H4 (cell line): ENCODE measurements around the gene KLRK1. TPM values are rescaled to one million over a fixed set of nuclear protein-coding genes. Genes with fewer than 3 reads are reported as not detected.
"Not testable (repeated sequence)": the region's sequence is repeated elsewhere in the genome, so short reads cannot be mapped to it uniquely, and the experiment has no call there.

Source experiments
- DNase-seq: peaks from one replicate; pipeline ENCODE4 v3.0.0-alpha.2; 2015; ENCODE audit warnings: low spot score
- total RNA-seq: library from RNA; depleted of rRNA; stranded (reverse); fragments of >200 nt; shearing (Covaris generic); gene quantifications from 2 replicates; pipeline ENCODE4 v1.2.3, GENCODE V29; 2014

KLRK1 gene
- total RNA-seq, 1 experiment from 2014 or later = not detected

- no peak for DNase-seq
These were observed 1.0 kb downstream of the KLRK1 start for GRCh38 chr12:10388624-10389413.

GRCh38 chr12:10387498-10387897 is 2.3 kb downstream of the KLRK1 start:
- DNase-seq = not testable (repeated sequence)

DNA sequence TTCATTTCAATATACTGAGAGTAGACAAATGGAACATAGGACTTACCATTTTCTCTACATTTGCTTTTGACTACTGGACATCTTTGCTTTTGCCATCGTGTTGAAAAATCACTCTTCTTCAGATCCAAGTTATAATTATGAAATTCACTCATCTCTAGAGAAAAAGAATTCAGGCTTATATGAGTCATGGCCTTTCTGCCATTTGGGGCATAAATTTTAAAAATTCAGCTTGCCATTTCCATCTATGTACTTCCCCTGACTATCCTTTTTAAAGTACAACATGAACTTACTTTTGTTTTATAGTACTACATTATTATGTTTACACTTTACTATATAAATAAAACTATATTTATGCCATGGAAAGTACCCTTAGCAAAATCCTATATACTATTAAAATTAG is 3.0 kb downstream of the KLRK1 start:
- DNase-seq = no peak

DNA sequence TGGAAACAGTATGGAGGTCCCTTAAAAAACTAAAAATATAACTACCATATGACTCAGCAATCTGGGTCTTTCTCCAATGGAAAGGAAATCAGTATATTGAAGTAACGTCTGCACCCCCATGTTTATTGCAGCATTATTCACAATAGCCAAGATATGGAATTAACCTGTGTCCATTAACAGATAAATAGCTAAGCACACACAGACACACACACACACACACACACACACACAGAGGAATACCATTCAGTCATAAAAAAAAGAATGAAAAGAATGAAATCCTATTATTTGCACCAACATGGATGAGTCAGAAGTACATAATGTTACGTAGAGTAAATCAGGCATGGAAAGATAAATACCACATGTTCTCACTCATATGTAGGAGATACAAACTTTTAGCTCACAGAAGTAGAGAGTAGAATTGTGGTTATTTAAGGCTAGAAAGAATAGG is 4.7 kb downstream of the KLRK1 start:
- DNase-seq = peak; percentile 80

DNA sequence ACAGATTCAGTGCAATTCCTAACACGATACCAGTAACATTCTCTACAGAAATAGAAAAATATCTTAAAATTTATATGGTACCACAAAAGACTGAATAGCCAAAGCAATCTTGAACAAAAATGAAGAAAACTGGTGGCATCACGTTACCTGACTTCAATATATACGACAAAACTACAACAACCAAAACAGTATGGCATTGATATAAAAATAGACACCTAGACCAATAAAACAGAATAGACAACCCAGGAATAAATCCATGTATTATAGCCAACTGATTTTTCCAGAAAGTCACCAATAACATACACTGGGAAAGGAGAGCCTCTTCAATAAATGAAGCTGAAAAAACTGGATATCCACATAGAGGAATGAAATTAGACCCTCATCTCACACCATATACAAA is 5.7 kb downstream of the KLRK1 start:
- no peak for DNase-seq

DNA sequence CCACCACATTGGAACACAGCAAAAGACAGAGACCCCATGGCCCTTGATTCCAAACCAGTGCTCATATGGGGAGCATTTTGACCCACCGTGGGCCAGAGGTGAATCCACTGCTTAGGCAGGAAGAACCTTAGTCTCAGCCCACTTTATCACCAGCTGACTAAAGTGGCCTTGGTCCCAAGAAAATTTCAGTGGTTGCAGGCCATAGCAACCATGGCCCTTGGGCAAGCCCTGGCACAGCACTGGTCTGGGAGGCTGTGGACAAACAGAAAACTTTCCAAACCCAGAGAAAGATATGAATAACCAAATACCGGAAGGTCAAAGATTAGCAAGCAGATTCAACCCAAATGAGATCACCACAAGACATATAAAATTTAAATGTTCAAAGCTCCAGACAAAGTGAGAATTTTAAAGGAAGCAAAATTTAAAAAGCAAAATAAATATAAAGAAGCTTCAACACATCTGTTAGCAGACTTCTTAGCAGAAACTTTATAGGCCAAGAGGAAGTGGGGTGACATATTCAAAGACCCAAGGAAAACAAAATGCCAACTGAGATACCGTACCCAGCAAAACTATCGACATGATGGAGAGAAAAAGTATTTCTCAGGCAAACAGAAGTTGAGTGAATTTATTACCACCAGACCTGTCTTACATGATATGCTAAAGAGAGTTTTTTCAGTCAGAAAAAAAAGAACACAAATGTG is 7.8 kb downstream of the KLRK1 start:
- no peak for DNase-seq

GRCh38 chr12:10378737-10379136 is 11.1 kb downstream of the KLRK1 start:
- DNase-seq = not testable (repeated sequence)

DNA sequence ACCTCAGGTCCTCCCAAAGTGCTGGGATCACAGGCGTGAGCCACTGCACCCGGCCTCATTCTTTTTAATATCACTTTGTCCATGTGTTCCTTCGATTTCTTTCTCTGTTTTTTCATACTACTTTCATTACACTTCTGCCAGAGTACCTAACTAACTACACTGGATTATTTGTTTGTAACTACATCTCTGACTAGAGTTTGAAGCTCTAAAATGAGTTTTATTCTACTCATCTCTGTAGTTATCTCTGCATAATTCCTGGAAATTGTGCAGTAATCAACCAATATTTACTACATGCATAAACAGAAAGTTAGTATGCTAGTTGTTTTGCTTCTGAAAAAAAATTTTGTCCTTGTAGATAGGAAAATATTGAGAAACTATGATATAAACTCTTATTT is 15.2 kb downstream of the KLRK1 start:
- no peak for DNase-seq

DNA sequence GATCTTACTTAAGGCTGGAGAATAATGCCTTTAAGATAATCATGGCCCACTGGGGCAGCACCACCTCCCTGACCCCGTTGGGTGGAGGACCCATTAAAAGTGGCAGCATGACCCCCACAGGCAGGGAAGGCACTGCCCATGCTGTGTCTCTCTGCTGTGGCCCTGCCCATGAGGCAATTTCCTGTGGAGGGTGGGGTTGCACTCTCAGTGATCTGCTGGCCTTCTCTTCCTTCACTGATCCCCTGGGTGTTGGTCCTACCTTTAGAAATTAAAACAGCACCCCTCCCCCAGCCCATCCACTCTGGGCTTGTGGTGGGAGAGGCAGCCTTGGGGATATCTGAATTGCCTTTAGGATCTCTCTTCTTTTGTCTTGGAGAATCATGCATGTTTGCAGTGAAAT is 17.3 kb downstream of the KLRK1 start:
- no peak for DNase-seq

GRCh38 chr12:10371893-10372535 is 17.8 kb downstream of the KLRK1 start:
- not testable (repeated sequence) for DNase-seq

- DNase-seq = no peak
These were observed 20.1 kb downstream of the KLRK1 start for GRCh38 chr12:10369557-10370415.

- DNase-seq = no peak
These were observed 21.4 kb downstream of the KLRK1 start for GRCh38 chr12:10368206-10369171.

GRCh38 chr12:10367714-10368113 is 22.1 kb downstream of the KLRK1 start:
- not testable (repeated sequence) for DNase-seq

DNA sequence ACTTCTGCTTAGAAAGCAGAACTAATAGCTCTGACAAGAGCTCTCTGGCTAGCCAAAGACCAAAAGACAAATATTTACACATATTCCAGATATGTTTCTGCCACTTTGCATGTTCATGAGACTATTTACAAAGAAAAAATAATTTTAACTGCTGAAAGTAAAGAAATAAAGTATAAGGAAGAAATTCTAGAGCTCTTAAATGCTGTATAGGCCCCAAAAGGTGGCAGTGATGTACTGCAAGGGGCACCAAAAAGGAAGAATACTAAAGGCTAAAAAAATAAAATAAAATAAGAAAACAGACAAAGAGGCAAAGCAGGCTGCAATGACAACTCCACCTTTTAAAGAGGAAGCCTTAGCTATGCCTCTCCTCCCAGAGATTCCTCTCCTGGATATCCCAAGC is 23.0 kb downstream of the KLRK1 start:
- no peak for DNase-seq

DNA sequence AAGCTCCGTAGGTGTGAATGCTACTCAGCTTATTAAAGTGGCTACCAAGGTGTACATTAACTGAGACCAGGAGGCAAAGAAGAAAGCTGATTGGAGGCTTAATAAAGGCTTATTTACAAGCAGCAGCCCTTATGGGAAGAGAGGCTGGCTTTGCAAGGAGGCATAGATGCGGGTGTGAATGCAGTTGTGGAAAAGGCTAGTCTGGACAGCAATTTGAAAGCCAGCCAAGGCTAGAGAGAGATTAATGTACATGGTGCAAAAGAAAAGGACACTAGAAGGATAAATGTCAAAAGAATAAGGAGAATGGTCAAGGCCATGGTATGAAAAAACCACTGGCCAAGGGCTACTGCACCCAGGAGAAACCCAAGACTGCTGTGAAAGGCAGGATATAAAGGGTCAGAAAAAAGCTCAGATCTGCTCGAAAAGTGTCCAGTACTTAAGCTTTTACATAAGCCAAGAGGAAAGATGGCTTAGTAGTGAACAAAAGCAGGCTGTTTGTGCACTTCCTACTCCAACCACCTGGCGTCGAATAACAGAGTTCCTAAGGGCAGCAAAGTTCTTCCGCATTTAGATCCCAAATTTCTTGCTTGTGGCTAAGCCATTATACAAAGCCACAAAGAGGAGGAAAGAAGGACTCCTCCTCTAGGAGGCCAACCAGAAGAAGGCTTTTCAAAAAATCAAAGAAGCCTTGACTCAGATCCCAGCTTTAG is 24.0 kb downstream of the KLRK1 start:
- peak; percentile 82 for DNase-seq

DNA sequence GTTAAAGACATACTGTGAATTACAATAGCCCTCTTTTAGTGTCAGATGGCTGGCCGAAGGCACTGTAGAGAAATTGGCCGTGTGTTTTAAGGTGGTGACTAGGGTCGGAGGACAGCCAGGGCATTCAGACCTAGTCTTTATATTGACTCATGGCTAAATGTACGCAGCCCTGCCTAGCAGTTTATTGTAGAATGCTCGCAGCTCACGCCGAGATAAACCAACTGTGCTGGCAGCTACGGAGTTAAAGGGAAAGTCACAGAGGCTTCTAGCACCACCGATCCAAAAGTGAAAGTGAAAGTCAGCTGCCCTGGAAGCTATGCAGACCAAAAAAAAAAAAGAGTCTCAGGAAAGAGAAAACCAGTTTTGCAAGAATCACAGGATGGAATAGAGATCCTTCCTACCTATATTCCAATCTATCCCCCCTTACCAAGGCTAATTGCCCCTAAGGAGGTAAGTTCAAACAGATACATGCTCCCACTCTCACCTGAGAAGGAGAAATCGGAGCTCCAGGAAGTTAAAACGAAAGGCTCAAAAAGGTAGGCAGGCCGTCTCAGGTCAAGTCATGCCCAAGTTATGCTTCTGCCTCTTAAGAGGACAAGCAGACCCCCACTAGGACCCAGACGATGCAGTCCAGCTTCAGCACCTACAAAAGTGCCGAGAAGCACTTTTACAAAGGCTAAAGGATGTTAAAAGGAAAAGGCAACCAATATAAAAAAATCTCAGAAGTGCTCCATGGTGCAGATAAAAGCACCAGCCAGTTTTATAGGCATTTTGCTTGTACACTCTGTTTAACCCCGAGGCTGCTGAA is 24.8 kb downstream of the KLRK1 start:
- peak; percentile 94 for DNase-seq

DNA sequence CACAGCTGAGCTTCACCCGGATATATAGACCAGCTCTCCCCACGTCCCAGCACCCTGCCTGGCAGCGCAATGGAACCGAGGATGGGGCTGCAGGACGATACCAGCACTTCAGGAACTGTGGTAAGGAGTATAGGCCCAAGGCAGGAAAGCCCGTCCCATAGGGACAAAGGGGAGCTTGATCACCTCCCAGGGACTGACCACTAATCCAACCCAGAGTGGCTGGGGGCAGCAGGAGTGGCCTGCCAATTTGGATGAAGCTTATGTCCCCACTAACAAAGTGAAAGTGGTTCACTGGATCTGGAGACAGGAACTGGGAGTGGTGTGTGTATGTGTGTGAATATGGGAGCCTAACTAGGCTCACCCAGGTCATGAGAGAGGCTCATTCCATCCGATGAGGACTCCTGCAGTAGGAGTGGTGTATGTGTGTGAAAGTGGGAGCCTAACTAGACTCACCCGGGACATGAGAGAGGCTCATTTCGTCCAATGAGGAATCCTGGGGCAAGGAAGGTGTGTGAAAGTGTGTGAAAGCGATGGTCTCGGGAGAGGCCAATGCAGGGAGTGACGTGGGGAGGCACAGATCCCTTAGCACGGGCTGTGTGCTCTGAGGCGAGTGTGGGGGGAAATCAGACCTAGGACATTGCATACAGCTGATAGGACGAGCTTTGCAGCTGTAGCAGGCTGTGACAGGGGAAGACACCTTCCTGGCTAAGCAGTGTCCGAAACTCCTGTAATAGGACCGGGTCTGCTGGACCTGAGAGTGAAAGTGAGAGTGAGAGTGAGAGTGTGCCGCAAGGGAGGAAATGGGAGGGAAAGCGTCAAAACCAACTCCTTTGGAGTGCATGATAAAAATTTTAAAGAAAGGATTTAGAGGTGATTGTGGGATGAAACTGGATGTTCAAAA is 25.7 kb downstream of the KLRK1 start:
- peak; percentile 65 for DNase-seq

GRCh38 chr12:10363658-10363913 is 26.3 kb downstream of the KLRK1 start:
- DNase-seq = no peak
